Stimulated activated CD4-positive, alpha-beta T cell treated with anti-CD3 and anti-CD28 coated beads, Interleukin-4, amount 100 ng/mL, for 1 hour (primary cell): Measurements from ENCODE around the gene DIAPH2.

Experiments
- DNase-seq: peaks from one replicate; pipeline ENCODE4 v3.0.0-alpha.2; 2020

The DIAPH2 gene

GRCh38 chrX:97522307-97522706 lies 837.7 kb downstream of the DIAPH2 start:
- DNase-seq: no peak

GRCh38 chrX:97524340-97524739 lies 839.7 kb downstream of the DIAPH2 start:
- no peak for DNase-seq

GRCh38 chrX:97524997-97525396 lies 840.4 kb downstream of the DIAPH2 start:
- DNase-seq: no peak

- no peak for DNase-seq
Observed at GRCh38 chrX:97525981-97526380, 841.3 kb downstream of the DIAPH2 start.

- no peak for DNase-seq
Observed at GRCh38 chrX:97527725-97528124, 843.1 kb downstream of the DIAPH2 start.

- no peak for DNase-seq
Observed at GRCh38 chrX:97529536-97530200, 845.0 kb downstream of the DIAPH2 start.

- DNase-seq: no peak
Observed at GRCh38 chrX:97531825-97532224, 847.2 kb downstream of the DIAPH2 start.

GRCh38 chrX:97538745-97539144 lies 854.1 kb downstream of the DIAPH2 start:
- no peak for DNase-seq

GRCh38 chrX:97539970-97540519 lies 855.4 kb downstream of the DIAPH2 start:
- DNase-seq: no peak

- no peak for DNase-seq
Observed at GRCh38 chrX:97547877-97548578, 863.4 kb downstream of the DIAPH2 start.

GRCh38 chrX:97551821-97552220 lies 867.2 kb downstream of the DIAPH2 start:
- no peak for DNase-seq

GRCh38 chrX:97553833-97554232 lies 869.2 kb downstream of the DIAPH2 start:
- no peak for DNase-seq

GRCh38 chrX:97556359-97556758 lies 871.7 kb downstream of the DIAPH2 start:
- DNase-seq: no peak

GRCh38 chrX:97563531-97564133 lies 879.0 kb downstream of the DIAPH2 start:
- peak; percentile 15 for DNase-seq

- no peak for DNase-seq
Observed at GRCh38 chrX:97564496-97564895, 879.9 kb downstream of the DIAPH2 start.

GRCh38 chrX:97587171-97587570 lies 902.5 kb downstream of the DIAPH2 start:
- no peak for DNase-seq

- DNase-seq: no peak
Observed at GRCh38 chrX:97594646-97595224, 910.1 kb downstream of the DIAPH2 start.

- no peak for DNase-seq
Observed at GRCh38 chrX:97597954-97598353, 913.3 kb downstream of the DIAPH2 start.

- DNase-seq: no peak
Observed at GRCh38 chrX:97602465-97603258, 918.0 kb downstream of the DIAPH2 start.

GRCh38 chrX:97605271-97605670 lies 920.6 kb downstream of the DIAPH2 start:
- DNase-seq: no peak

- no peak for DNase-seq
Observed at GRCh38 chrX:97609357-97609756, 924.7 kb downstream of the DIAPH2 start.

- DNase-seq: no peak
Observed at GRCh38 chrX:97609938-97610337, 925.3 kb downstream of the DIAPH2 start.
